Articular chondrocyte of knee joint (primary cell): Measurements from ENCODE around the gene RHOD. TPM values are rescaled to one million over a fixed set of nuclear protein-coding genes. Genes with fewer than 3 reads are reported as not detected.

ENCODE experiments used
- total RNA-seq: library from RNA; depleted of rRNA; stranded (reverse); fragments of >200 nt; gene quantifications from 2 replicates; pipeline ENCODE4 v1.2.3, GENCODE V29; 2012

RHOD gene
- total RNA-seq = 34.5 and 38.4 TPM in 2 replicates

GRCh38 chr11:67056267-67057204 is at the start of gene RHOD:
Gene RHOD, plus strand, starts transcription at chr11:67056847. Its CDS starts 56 bp downstream, at chr11:67056903.

GRCh38 chr11:67022961-67023956 is 33.4 kb upstream of the RHOD start, which contains the start of gene SYT12:
Gene SYT12, plus strand, starts transcription at chr11:67023134. Its CDS starts 7,011 bp downstream, at chr11:67030145.

GRCh38 chr11:67118801-67119584 is 62.3 kb downstream of the RHOD start, which contains the start of gene KDM2A:
Gene KDM2A, plus strand, starts transcription at chr11:67119263. Its CDS starts 2,054 bp downstream, at chr11:67121317.

Other genes with a start within 250 kb of the RHOD start
- 8.4 and 9.1 TPM in 2 replicates for gene RCE1, start 213.4 kb upstream of the RHOD start, total RNA-seq
- gene LRFN4, start 199.8 kb upstream of the RHOD start, total RNA-seq = 20.3 and 30.7 TPM in 2 replicates
- 43.8 and 45.9 TPM in 2 replicates for gene PC, start 98.5 kb upstream of the RHOD start, total RNA-seq
- gene C11orf86, start 81.5 kb upstream of the RHOD start, total RNA-seq = not detected in 2 replicates
- 2.1 and 3.6 TPM in 2 replicates for gene SYT12, start 33.7 kb upstream of the RHOD start, total RNA-seq
- 79.4 and 84.0 TPM in 2 replicates for gene KDM2A, start 62.4 kb downstream of the RHOD start, total RNA-seq
- gene GRK2, start 209.6 kb downstream of the RHOD start, total RNA-seq = 16.9 and 19.1 TPM in 2 replicates
- 18.8 and 23.9 TPM in 2 replicates for gene ANKRD13D, start 232.5 kb downstream of the RHOD start, total RNA-seq
- 15.8 and 19.3 TPM in 2 replicates for gene SSH3, start 246.7 kb downstream of the RHOD start, total RNA-seq